A673 (cell line): ENCODE measurements around the gene TBC1D16. TPM values are rescaled to one million over a fixed set of nuclear protein-coding genes. Genes with fewer than 3 reads are reported as not detected.

Experiments
- BruUV-seq: library from RNA; stranded (reverse); fragments of 400-500 nt; replicated peaks from 2 replicates; lab custom pipeline; 2021; lab: Mats Ljungman, UMichigan
- CTCF ChIA-PET: fragments of 300-600 bp; sonication (Branson Sonifier 250); formaldehyde crosslinking; loops from one replicate; lab custom pipeline; 2022; ENCODE audit warnings: antibody characterized with exemption; lab: Charles Lee
- POLR2A ChIA-PET: fragments of 300-600 bp; sonication (Branson Sonifier 250); formaldehyde crosslinking; loops from one replicate; lab custom pipeline; 2022; ENCODE audit warnings: antibody characterized with exemption; ENCODE audit not compliant: low non-redundant PET; lab: Charles Lee
- DNase-seq: peaks from one replicate; pipeline ENCODE4 v3.0.0-alpha.2; 2015; ENCODE audit warnings: low spot score
- H3K27ac ChIP-seq: fragments of 200-600 bp; sonication (generic); 2 replicates; pipeline ENCODE4 v1.5.1; 2016; ENCODE audit warnings: mixed run types, low read depth, mild to moderate bottlenecking, mixed read lengths, antibody characterized with exemption, low read length; ENCODE audit not compliant: poor library complexity, severe bottlenecking
- H3K27me3 ChIP-seq: fragments of 200-600 bp; sonication (generic); replicated peaks from 2 replicates; pipeline ENCODE4 v1.6.1; 2017; ENCODE audit warnings: mixed run types, low read depth, mild to moderate bottlenecking, mixed read lengths, antibody characterized with exemption, low read length; ENCODE audit not compliant: insufficient read depth, poor library complexity
- H3K36me3 ChIP-seq: fragments of 200-600 bp; sonication (generic); 2 replicates; pipeline ENCODE4 v1.6.1; 2016; ENCODE audit warnings: mixed run types, mild to moderate bottlenecking, mixed read lengths, antibody characterized with exemption, low read length; ENCODE audit not compliant: insufficient read depth, poor library complexity, severe bottlenecking
- H3K4me1 ChIP-seq: fragments of 200-600 bp; sonication (generic); 2 replicates; pipeline ENCODE4 v1.6.1; 2017; ENCODE audit warnings: mixed run types, mild to moderate bottlenecking, mixed read lengths, antibody characterized with exemption, low read length; ENCODE audit not compliant: insufficient read depth, poor library complexity, severe bottlenecking
- H3K4me3 ChIP-seq: fragments of 200-600 bp; sonication (generic); 2 replicates; pipeline ENCODE4 v1.5.1; 2016; ENCODE audit warnings: low read depth, mixed run types, mild to moderate bottlenecking, mixed read lengths, low read length; ENCODE audit not compliant: poor library complexity, severe bottlenecking
- H3K9me3 ChIP-seq: fragments of 200-600 bp; sonication (generic); 2 replicates; pipeline ENCODE4 v1.6.1; 2016; ENCODE audit warnings: mixed run types, low read depth, mild to moderate bottlenecking, mixed read lengths, antibody characterized with exemption, low read length; ENCODE audit not compliant: poor library complexity, severe bottlenecking
- CTCF ChIP-seq: fragments of 300-800, 200-600 bp; sonication (generic); conservative IDR thresholded peaks from 2 replicates; pipeline ENCODE4 v1.5.1; 2017; ENCODE audit warnings: low read depth, mild to moderate bottlenecking, antibody characterized with exemption, low read length, moderate library complexity, mixed read lengths
- EZH2 ChIP-seq: fragments of 200-600 bp; sonication (generic); IDR thresholded peaks from 2 replicates; pipeline ENCODE4 v1.6.1; 2017; ENCODE audit warnings: borderline replicate concordance, low read depth, mild to moderate bottlenecking, mixed read lengths, antibody characterized with exemption, low read length; ENCODE audit not compliant: poor library complexity, severe bottlenecking
- intact Hi-C: fragments of 100-400 bp; cut with micrococcal nuclease; formaldehyde crosslinking; loops from one replicate; pipeline ENCODE4 v1.10.0; 2022; ENCODE audit not compliant: unreplicated experiment
- total RNA-seq: library from RNA; stranded (reverse); gene quantifications from 2 replicates; pipeline ENCODE4 v1.2.3, GENCODE V29; 2021

TBC1D16 gene
- total RNA-seq, 1 experiment from 2014 or later, result 49.1 TPM

DNA sequence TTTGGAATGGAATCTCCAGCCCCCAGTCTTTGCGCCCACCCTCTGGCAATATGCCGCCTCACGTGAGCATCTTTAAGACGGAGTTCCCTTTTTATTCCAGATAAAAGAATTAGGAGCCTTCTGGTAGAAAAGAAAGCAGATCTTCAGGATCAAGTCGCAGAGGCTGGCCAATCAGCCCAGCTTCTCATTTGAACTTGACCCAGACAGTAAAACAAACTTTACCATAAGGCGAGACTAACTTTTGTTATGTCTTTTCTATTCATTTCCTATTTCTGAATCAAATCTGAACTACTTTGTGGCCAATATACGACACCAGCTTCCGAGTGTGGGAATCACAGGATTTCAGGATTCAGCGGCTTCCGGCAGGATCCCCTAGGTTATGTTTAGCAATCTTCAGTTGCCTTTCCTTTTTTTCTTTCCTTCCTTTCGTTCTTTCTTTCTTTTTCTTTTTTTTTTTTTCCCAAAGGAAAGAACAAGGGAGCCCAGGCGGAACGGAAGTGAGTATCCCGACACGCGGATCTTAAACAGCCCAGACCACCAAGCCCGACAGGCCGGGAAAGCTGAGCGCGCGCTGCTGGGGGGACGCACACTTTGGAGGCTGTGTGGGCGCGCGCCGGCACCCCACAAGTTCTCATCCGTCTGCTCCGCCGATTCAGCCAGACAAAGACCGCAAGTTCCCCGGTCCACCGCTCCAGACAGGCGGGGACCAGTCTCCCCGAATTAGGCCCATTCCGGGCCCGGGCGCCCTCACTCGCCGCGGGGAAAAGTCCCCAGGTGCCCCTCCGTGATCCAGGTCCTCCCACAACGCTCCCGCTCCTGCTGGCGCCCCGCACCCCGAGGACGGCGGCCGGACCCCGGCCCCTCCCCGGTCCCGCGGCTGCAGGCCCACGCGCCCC, 633 bp downstream of the TBC1D16 start:
- no TSS peak for BruUV-seq
- Histone ChIP-seq H3K9me3 (no peaks in the 10 kb centered on the region), H3K36me3 (no peaks in the 10 kb centered on the region), H3K4me3 (peak overlapping the region; percentile 85), H3K27me3 (no peaks in the 10 kb centered on the region), H3K4me1 (peaks cover 5% of the 10 kb centered on the region), H3K27ac (peak overlapping the region; percentile 77)
- DNase-seq, result peak; percentile 54
- ChIA-PET CTCF (interaction anchor here (0.7 kb wide), 3 partner anchors 35 to 506 kb away, joined by 3 to 5 read pairs (median 4); no protein-coding TSS in a partner anchor), POLR2A (no interaction called here)
- TF ChIP-seq EZH2 (no peak), CTCF (no peak)
- intact Hi-C loops, result no loop called here

DNA sequence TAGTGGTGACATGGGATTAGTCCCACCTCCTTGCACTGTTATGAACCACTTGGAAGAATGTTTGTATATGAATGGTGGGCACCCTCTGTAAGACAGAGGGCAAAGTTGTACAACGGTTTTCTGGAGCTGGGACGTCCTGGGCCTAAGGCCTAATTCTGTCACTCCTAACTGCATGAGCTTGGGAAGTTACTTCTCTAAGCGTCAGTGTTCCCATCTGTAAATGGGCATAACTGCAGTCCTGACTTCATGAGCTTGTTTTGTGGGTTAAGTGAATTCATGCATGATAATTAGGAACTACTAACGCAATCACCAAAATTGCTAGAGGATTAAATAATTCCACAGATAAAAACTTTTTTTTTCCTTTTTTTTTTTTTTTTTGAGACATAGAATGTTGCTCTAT, 1.8 kb downstream of the TBC1D16 start:
- CTCF ChIA-PET, result interaction anchor here (0.7 kb wide), 1 partner anchor 27 kb away, joined by 3 read pairs; no protein-coding TSS in a partner anchor
- Histone ChIP-seq H3K27me3 (no peaks in the 10 kb centered on the region), H3K9me3 (no peaks in the 10 kb centered on the region), H3K27ac (no peak overlapping the region), H3K36me3 (no peaks in the 10 kb centered on the region), H3K4me1 (peaks cover 5% of the 10 kb centered on the region), H3K4me3 (no peak overlapping the region)
- intact Hi-C loops, result no loop called here
- no TSS peak for BruUV-seq
- POLR2A ChIA-PET, result no interaction called here
- TF ChIP-seq CTCF (no peak), EZH2 (no peak)
- DNase-seq, result no peak

DNA sequence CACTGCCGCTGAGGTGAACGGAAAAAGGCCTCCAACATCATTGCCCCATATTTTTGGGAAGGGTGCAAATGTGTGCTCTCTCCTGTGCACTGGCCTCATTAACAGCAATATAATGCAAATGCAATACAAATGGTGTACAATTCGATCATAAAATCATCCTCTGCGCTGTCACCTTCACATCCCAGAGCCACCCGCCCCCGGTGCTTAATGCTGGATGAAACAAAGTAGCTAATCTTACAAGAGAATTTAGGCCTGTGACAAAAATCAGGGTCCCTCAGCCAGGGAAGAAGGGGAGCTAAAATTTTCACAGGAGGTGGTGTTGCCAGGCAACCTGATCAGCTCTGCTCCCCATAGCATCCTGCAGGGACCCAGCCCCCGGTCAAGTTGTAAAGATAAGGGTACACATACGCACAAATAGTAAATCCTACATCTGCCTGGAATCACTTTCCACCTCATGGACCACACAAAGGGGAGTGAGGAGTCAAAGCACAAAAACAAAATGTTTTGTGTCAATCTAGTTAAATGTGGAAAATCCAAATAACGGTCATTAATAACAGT, 3.0 kb downstream of the TBC1D16 start:
- Histone ChIP-seq H3K4me1 (peaks cover 5% of the 10 kb centered on the region), H3K27ac (no peak overlapping the region), H3K9me3 (no peaks in the 10 kb centered on the region), H3K4me3 (no peak overlapping the region), H3K27me3 (no peaks in the 10 kb centered on the region), H3K36me3 (no peaks in the 10 kb centered on the region)
- CTCF ChIA-PET, result no interaction called here
- POLR2A ChIA-PET, result no interaction called here
- no TSS peak for BruUV-seq
- DNase-seq, result no peak
- TF ChIP-seq EZH2 (no peak), CTCF (no peak)
- intact Hi-C loops, result no loop called here
